ENCODE results near the gene EIF4E1B.

The EIF4E1B gene

GRCh38 chr5:176627582-176627981, 2.9 kb upstream of the EIF4E1B start:
- no peak for DNase-seq (ENCODE audit: low spot score)

GRCh38 chr5:176628406-176629228, 1.9 kb upstream of the EIF4E1B start:
- DNase-seq (ENCODE audit: low spot score) = no peak

GRCh38 chr5:176629317-176629852, 1.1 kb upstream of the EIF4E1B start:
- no peak for DNase-seq (ENCODE audit: low spot score)

DNA sequence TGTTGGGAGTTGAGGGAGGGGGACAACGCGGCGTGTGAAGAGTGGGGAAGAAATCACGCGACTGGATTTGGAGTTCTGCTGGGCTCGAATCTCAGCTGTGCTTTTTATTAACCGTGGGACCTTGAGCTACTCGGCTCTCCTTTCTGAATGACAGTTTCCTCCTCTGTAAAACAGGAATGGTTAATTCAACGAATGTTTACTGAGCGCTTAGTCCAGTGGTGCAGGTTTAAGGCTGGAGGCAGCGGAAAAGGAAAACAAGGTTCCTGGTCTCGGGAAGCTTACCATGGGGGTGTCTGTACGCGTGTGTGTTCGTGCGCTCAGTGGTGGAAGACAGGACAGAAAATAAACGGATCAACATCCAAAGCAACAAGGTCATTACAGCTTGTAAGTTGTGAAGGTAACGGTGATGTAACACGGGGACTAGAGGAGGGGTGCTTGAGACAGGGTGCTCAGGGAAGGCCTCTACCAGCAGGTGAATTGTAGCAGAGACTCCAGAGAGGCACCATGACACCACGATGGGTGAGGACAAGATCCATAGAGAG, 277 bp downstream of the EIF4E1B start:
- no peak for DNase-seq (ENCODE audit: low spot score)

- DNase-seq (ENCODE audit: low spot score) = no peak
Measured at GRCh38 chr5:176631383-176632200, 1.1 kb downstream of the EIF4E1B start.

DNA sequence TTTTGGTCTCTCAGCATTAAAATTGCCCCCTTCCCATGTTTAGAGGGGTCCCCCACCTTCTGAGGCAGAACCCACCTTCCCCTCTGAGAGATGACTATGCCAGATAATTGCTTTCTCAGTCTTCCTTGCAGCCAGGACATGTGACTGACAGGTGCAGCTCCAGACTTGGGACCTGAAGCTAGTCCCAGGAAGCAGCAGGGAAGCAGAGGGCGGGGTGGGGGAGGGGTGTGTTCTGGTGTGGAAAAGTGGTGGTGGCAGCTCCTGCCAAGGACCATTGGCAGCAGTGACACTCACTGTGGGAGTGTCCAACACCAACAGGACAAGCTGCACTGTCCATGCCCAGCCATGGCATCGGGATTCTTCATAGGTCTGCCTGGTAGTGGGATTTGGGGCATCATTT, 2.3 kb downstream of the EIF4E1B start:
- DNase-seq (ENCODE audit: low spot score) = no peak

GRCh38 chr5:176633598-176633997, 3.1 kb downstream of the EIF4E1B start:
- DNase-seq (ENCODE audit: low spot score) = no peak

GRCh38 chr5:176636426-176636825, 6.0 kb downstream of the EIF4E1B start:
- DNase-seq (ENCODE audit: low spot score) = no peak

- no peak for DNase-seq (ENCODE audit: low spot score)
Measured at GRCh38 chr5:176637556-176637955, 7.1 kb downstream of the EIF4E1B start.

DNA sequence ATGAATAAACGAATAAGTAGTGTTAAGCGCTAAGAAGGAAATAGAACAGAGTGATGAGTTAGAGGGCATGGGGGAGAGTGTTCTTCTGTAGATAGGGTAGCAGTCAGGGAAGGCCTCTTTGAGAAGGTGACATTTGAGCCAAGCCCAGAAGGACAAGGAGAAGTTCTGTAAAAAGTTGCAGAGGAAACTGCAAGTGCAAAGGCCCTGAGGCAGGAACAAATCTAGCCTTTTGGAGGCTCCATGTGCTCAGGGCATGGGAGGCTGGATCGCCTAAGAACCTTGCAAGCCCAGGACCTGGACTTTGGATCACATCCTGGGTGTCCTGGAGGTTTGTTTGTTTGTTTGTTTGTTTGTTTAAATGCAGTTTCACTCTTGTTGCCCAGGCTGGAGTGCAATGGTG, 8.0 kb downstream of the EIF4E1B start:
- no peak for DNase-seq (ENCODE audit: low spot score)

- DNase-seq (ENCODE audit: low spot score) = no peak
Measured at GRCh38 chr5:176639208-176639607, 8.7 kb downstream of the EIF4E1B start.

GRCh38 chr5:176639981-176640380, 9.5 kb downstream of the EIF4E1B start:
- no peak for DNase-seq (ENCODE audit: low spot score)

DNA sequence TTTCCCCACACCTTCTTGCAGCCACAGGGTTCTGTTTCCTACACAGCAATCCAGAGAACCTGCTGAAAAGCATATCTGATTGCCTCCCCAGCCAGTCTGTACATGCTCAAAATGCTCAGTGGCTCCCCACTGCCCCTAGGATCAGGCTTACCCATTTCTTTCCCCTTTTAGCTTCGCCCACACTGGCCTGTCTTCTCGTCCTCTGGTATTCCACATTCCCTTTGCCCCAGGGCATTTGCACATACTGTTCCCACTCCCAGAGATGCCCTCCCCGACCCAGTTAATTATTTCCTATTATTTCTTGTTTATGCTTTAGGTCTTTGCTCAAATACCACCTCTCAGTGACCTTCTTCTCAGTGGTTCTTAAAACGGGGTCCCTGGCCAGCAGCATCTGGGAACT, 10.1 kb downstream of the EIF4E1B start:
- DNase-seq (ENCODE audit: low spot score) = no peak

- no peak for DNase-seq (ENCODE audit: low spot score)
Measured at GRCh38 chr5:176642675-176643490, 12.4 kb downstream of the EIF4E1B start.

GRCh38 chr5:176643491-176644219, 13.2 kb downstream of the EIF4E1B start:
- no peak for DNase-seq (ENCODE audit: low spot score)

DNA sequence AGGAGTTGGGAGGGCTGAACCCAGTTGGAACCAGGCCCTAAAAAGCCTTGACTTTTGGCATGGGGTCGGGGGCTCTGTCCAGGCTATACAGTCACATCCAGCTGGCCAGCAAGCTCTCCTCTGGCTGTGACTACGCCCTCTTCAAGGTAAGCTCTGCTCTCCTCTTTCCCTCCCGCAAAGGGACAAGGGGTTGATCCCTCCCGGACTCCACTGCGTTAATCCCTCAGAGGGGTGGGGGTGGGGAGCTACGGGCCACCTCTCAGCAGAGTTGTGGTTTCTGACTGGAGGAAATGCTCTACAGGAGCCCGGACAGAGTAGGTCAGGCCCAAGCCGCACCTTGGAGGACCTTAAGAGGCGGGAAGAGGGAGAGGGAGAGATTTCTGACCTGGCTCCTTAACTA, 13.8 kb downstream of the EIF4E1B start:
- DNase-seq (ENCODE audit: low spot score) = no peak

- no peak for DNase-seq (ENCODE audit: low spot score)
Measured at GRCh38 chr5:176644878-176645670, 14.6 kb downstream of the EIF4E1B start.

DNA sequence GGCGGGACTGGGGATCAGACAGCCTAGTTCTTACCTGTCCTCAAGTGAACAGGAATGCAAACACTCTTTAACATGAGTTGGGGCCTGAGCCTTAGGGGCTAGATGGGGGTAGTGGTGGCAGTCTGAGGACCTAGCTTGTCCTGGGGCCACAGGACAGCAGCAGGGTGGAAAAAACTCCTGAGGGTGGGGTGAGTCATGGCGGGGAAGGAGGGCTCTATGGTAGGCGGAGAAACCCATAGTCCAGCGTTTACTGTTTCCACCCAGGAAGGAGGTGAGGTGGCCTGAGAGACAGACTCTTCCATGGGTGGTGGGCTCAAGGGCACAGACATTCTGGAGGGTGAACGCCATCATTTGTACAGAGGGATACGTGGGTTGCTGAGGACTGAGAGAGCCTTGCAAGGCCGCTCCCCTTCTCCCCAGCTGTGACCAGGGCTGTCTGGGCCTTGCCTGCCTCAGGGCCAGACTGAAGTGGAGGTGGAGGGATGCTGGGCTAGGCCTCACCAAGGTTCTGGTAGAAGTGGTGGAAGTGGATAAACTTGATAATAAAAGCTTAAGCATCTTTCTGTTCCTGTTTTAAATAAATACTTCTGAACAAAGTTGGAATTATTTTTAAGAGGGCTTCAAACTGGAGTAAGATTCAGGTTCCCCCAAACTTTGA, 15.7 kb downstream of the EIF4E1B start:
- DNase-seq (ENCODE audit: low spot score) = no peak

DNA sequence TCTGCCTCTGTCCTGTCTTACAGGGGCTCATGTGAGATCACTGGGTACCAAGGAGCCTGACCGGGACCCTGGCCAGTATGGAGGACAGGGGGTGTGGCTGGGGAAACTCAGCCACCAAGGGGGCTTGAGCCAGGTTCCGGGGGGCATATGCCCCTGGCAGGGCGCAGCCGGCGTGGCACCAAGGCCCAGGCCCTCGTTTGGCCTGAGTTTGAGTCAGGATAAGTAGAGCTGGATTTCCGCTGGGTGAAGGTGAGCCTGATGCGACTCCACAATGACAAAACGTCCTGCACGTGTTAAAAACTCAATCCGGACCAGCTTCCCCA, 16.2 kb downstream of the EIF4E1B start:
- no peak for DNase-seq (ENCODE audit: low spot score)

All from kidney capillary endothelial cell (primary cell).